Astrocyte (in vitro differentiated cells and primary cell): ENCODE measurements around the gene SLC7A10. TPM values are rescaled to one million over a fixed set of nuclear protein-coding genes. Genes with fewer than 3 reads are reported as not detected.

ENCODE experiments used
- DNase-seq: peaks from one replicate; pipeline ENCODE4 v3.0.0-alpha.2; 2010; ENCODE audit warnings: low read depth
- FAIRE-seq: peaks from 2 replicates; lab custom pipeline; 2011; peaks lifted over from hg19 to GRCh38; lab: Jason Lieb, UNC
- H2AFZ ChIP-seq: 2 replicates; pipeline ENCODE4 v1.6.0; 2012; ENCODE audit warnings: low read depth, low read length, inconsistent platforms
- H3K27ac ChIP-seq: 2 replicates; pipeline ENCODE4 v1.5.1; 2011; ENCODE audit warnings: low read depth, low read length, inconsistent platforms
- H3K27me3 ChIP-seq: 2 replicates; pipeline ENCODE4 v1.6.0; 2011; ENCODE audit warnings: low read length, inconsistent platforms; ENCODE audit not compliant: insufficient read depth
- H3K36me3 ChIP-seq: 2 replicates; pipeline ENCODE4 v1.5.1; 2011; ENCODE audit warnings: low read length, inconsistent platforms; ENCODE audit not compliant: insufficient read depth
- H3K4me1 ChIP-seq: 2 replicates; pipeline ENCODE4 v1.5.1; 2011; ENCODE audit warnings: low read length, inconsistent platforms; ENCODE audit not compliant: insufficient read depth
- H3K4me2 ChIP-seq: 2 replicates; pipeline ENCODE4 v1.6.0; 2012; ENCODE audit warnings: low read length, inconsistent platforms
- H3K4me3 ChIP-seq: 2 replicates; pipeline ENCODE4 v1.5.1; 2011; ENCODE audit warnings: low read depth, mild to moderate bottlenecking, low read length, inconsistent platforms; ENCODE audit not compliant: insufficient read depth
- H3K79me2 ChIP-seq: 2 replicates; pipeline ENCODE4 v1.6.0; 2012; ENCODE audit warnings: mild to moderate bottlenecking, low read length, inconsistent platforms; ENCODE audit not compliant: insufficient read depth
- H3K9ac ChIP-seq: 2 replicates; pipeline ENCODE4 v1.6.0; 2012; ENCODE audit warnings: mild to moderate bottlenecking, low read length, inconsistent platforms
- H3K9me3 ChIP-seq: 2 replicates; pipeline ENCODE4 v1.5.1; 2012; ENCODE audit warnings: low read depth, mild to moderate bottlenecking, low read length, inconsistent platforms; ENCODE audit not compliant: insufficient read depth
- H4K20me1 ChIP-seq: 2 replicates; pipeline ENCODE4 v1.6.0; 2012; ENCODE audit warnings: low read length, inconsistent platforms; ENCODE audit not compliant: insufficient read depth
- H3K27ac Mint-ChIP-seq: one replicate; pipeline ENCODE4 v1.8.0; 2021; ENCODE audit warnings: mild to moderate bottlenecking, mixed read lengths; ENCODE audit not compliant: unreplicated experiment
- H3K27me3 Mint-ChIP-seq: one replicate; pipeline ENCODE4 v1.8.0; 2021; ENCODE audit warnings: low read depth, mixed read lengths; ENCODE audit not compliant: unreplicated experiment
- H3K36me3 Mint-ChIP-seq: one replicate; pipeline ENCODE4 v1.8.0; 2021; ENCODE audit warnings: low read depth, mixed read lengths; ENCODE audit not compliant: unreplicated experiment
- H3K4me1 Mint-ChIP-seq: one replicate; pipeline ENCODE4 v1.8.0; 2021; ENCODE audit warnings: low read depth, mixed read lengths; ENCODE audit not compliant: unreplicated experiment
- H3K4me3 Mint-ChIP-seq: one replicate; pipeline ENCODE4 v1.8.0; 2021; ENCODE audit warnings: mild to moderate bottlenecking, moderate library complexity, mixed read lengths; ENCODE audit not compliant: unreplicated experiment
- H3K9me3 Mint-ChIP-seq: one replicate; pipeline ENCODE4 v1.8.0; 2021; ENCODE audit warnings: mild to moderate bottlenecking, mixed read lengths; ENCODE audit not compliant: unreplicated experiment
- CTCF ChIP-seq: IDR thresholded peaks from 2 replicates; pipeline ENCODE4 v1.5.1; 2011; ENCODE audit warnings: low read depth, mild to moderate bottlenecking, inconsistent platforms, low read length, moderate library complexity; ENCODE audit not compliant: insufficient read depth
- EZH2 ChIP-seq: IDR thresholded peaks from 2 replicates; pipeline ENCODE4 v1.6.1; 2012; ENCODE audit warnings: mild to moderate bottlenecking, low read length, inconsistent platforms; ENCODE audit not compliant: insufficient read depth
- total RNA-seq: library from RNA; stranded (reverse); gene quantifications from 2 replicates; pipeline ENCODE4 v1.2.1, GENCODE V29; 2021

SLC7A10 gene
- total RNA-seq, 1 donor from 2014 or later: 0.61 TPM

DNA sequence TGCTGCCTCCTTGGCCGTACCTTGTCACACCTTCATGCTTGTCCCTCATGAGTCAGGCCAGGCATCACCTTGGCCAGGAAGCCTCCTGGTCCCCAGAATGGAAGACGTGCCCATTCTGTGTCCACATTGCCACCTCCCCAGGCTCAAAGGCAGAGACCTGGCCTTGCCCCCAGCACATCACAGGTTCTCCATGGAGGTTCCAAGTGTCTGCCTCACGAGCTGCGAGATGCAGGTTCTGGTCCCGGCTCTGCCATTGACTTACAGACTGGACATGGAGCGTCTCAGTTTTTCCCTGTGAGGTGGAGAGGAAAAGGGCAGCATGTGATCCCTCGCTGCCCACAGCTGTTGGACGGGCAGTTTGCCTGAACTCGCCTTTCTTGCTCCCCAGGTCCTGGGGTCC, 9.1 kb upstream of the SLC7A10 start:
- Mint-ChIP-seq H3K4me1 (no peaks in the 10 kb centered on the region), H3K9me3 (peaks cover 10% of the 10 kb centered on the region), H3K36me3 (no peaks in the 10 kb centered on the region), H3K27me3 (peaks cover 43% of the 10 kb centered on the region), H3K4me3 (no peak overlapping the region), H3K27ac (no peak overlapping the region)
- no peak overlapping the region for H3K4me2 ChIP-seq
- no peak for FAIRE-seq
- no peaks in the 10 kb centered on the region for H3K4me1 ChIP-seq
- no peaks in the 10 kb centered on the region for H4K20me1 ChIP-seq
- no peaks in the 10 kb centered on the region for H3K36me3 ChIP-seq
- no peak overlapping the region for H2AFZ ChIP-seq
- H3K9ac ChIP-seq: no peak overlapping the region
- no peaks in the 10 kb centered on the region for H3K9me3 ChIP-seq
- no peak overlapping the region for H3K4me3 ChIP-seq
- H3K79me2 ChIP-seq: no peaks in the 10 kb centered on the region
- no peak for DNase-seq
- no peak for TF ChIP-seq EZH2
- no peak for TF ChIP-seq CTCF
- H3K27me3 ChIP-seq: peaks cover 20% of the 10 kb centered on the region
- no peak overlapping the region for H3K27ac ChIP-seq

DNA sequence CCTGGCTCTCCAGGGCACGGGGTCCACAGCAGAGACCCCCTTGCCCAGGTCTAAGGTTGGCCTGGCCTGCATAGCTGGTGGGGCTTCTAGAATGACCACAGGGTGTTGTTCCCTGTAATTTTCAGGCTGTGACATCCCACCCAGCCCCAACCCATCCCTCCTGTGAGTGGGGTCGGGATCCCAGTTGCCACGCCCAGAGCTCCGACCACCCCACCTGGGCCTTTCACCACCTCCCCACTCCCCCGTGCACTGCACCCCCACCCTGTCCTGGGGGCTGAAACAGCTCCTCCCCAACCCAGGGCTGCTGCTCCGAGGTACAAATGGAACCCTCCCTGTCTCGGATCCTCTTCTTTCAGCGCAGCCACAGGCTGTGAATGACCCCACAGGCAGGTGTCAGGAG, 8.4 kb upstream of the SLC7A10 start:
- no peak for FAIRE-seq

More for the DNA sequence above, 8.4 kb upstream of the SLC7A10 start:
- Mint-ChIP-seq H3K36me3 (no peaks in the 10 kb centered on the region), H3K4me3 (no peak overlapping the region), H3K27ac (no peak overlapping the region), H3K27me3 (peaks cover 38% of the 10 kb centered on the region), H3K4me1 (no peaks in the 10 kb centered on the region), H3K9me3 (peaks cover 13% of the 10 kb centered on the region)
- Histone ChIP-seq H3K36me3 (no peaks in the 10 kb centered on the region), H3K9ac (no peak overlapping the region), H3K4me3 (no peak overlapping the region), H3K79me2 (no peaks in the 10 kb centered on the region), H4K20me1 (no peaks in the 10 kb centered on the region), H3K9me3 (no peaks in the 10 kb centered on the region), H3K4me1 (no peaks in the 10 kb centered on the region), H3K4me2 (no peak overlapping the region), H3K27ac (no peak overlapping the region), H3K27me3 (peaks cover 20% of the 10 kb centered on the region), H2AFZ (no peak overlapping the region)
- TF ChIP-seq EZH2 (no peak), CTCF (no peak)
- DNase-seq: no peak
